Activated T-cell treated with anti-CD3 and anti-CD28 coated beads for 24 hours (primary cell): ENCODE data around the gene GET4.
A peak's percentile ranks its signal among the peaks of the same experiment; 100 is the strongest.
"Not testable (repeated sequence)": the region's sequence is repeated elsewhere in the genome, so short reads cannot be mapped to it uniquely, and the experiment has no call there.

Experiments
- DNase-seq: peaks from one replicate; pipeline ENCODE4 v3.0.0-alpha.2; 2020; ENCODE audit warnings: low read depth

GET4 gene

DNA sequence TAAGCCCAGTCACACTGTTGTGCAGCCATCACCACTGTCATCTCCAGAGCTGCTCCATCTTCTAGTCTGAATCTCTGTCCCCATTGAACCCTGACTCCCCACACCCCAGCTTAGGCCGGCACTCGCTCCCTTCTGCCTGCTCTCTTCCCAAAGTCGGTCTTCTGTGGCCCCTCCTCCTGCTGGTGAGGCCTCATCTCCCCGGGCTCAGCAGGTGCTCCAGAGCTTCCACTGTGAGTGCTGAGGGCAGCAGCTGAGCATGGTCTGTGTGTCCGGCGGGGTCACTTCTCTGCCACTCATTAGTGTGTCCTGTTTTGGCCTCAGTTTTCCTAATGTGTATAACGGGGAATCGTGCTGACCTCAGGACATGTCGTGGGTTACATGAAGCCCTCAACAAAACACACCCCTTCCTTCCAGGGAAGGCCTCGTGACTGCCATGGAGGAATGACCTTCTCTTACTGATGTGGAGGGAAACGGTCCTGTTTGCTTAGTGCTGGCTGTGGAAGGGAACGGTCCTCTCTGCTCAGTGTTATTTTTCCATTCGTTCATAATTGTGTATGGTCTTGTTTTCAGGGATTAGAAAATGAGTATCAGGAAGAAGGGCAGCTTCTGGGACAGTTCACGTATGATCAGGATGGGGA lies 4.3 kb upstream of the GET4 start:
- DNase-seq = no peak

- not testable (repeated sequence) for DNase-seq
Measured at GRCh38 chr7:872685-873084, 3.7 kb upstream of the GET4 start.

- peak; percentile 66 for DNase-seq
Measured at GRCh38 chr7:873367-874002, 2.9 kb upstream of the GET4 start.

- DNase-seq = no peak
Measured at GRCh38 chr7:874031-874749, 2.2 kb upstream of the GET4 start.

- DNase-seq = no peak
Measured at GRCh38 chr7:875051-875450, 1.3 kb upstream of the GET4 start.

- DNase-seq = no peak
Measured at GRCh38 chr7:875476-876076, 778 bp upstream of the GET4 start.

DNA sequence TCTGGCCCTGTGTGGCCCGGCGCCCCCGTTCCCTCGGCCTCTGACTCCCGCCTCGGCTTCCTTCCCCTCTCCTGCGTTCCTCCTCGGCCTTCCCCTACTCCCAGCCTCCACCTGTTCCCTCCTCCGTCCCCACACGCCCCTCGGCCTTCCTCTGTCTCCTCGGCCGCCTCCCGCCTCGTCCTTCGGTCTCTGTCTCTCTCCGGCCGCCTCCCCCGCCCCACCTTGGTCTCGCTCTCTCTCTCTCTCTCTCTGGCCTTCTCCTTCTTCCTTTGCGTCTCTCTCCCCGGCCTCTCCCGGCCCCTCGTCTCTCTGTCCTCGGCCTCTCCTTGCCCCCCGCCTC lies 588 bp downstream of the GET4 start:
- no peak for DNase-seq

GRCh38 chr7:877312-878232 lies 1.2 kb downstream of the GET4 start:
- DNase-seq = no peak

DNA sequence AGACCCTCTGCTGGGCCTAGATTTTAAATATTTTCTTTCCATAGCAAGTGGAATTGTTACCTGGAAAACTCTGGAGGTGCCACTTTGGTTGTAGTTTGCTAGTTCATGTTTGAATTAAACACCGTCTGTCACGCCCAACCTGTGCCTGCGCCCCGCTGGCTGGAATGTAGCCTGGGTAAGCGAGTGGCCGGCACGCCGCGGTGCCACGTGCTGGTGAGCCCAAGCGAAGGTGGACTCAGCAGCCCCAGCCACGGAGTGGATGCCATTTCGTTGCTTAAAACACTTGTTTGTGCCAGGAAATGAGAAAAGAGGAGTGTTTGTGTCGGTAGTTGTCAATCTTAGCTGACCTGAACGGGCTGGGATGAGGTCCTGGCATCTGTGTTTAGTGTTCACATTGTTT lies 2.7 kb downstream of the GET4 start:
- DNase-seq = no peak

DNA sequence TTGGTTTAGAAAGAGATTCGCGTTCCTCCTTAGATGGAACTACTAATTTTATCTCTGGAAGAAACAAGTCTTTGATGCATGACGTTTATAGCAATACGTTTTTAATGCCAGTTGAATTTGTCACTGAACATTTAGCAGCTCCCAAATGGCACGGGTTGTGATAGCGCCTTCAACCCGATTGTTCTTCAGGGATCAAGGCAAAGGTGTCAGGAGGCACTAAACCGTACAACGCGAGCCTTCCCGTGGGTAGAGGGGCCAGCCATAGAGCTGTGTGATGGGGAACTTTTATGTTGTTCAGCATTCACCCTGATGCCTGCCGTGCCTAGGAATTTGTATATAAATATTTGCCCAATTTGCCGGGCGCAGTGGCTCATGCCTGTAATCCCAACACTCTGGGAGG lies 3.4 kb downstream of the GET4 start:
- no peak for DNase-seq

DNA sequence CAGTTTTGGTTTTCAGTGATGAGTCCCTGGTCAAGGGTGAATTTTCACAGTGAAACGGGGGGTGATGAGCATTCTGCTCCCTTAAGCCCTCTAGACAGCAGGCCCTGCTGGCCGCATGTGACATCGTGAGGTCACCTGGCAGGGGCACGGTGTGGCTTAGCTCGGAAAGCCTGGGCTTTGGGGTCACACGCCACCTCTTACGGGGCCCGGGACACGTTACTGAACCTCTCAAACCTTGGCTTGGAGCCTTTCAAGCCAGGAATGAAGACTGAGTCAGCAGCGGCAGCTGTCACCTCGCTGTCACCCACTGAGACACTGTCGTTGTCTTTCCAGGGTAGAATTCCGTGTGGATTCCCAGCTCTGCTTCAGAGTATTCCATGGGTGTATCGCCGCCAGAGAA lies 4.1 kb downstream of the GET4 start:
- no peak for DNase-seq

DNA sequence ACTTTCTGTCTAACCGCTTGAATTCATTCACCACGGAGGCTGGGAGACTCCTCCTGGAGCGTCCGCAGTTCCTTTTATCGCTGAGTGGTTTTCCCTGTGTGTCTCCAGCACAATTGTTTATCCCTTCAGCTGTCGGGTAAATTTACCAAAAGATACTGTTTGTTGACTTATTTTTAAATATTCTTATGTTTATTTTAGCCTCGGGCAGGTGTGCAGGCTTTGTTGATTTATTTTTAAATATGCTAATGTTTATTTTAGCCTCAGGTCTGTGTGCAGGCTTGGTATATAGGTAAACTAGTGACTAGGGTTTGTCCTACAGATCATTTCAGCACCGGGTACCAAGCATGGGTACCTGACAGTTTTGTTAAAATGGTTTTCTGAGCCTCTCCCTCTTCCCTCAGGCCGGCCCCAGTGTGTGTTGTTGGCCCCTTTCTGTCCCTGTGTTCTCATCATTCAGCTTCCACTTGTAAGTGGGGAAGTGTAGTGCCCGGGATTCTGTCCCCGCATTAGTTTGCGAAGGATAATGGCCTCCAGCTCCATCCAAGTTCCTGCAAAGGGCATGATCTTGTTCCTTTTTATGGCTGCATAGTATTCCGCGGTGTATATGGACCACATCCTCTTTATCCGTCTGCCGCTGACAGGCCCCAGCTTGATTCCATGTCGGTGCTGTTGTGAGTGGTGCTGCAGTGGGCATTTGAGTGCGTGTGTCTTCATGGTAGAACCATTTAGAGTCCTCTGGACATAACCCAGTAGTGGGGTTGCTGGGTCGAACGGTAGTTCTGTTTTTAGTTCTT lies 5.3 kb downstream of the GET4 start:
- no peak for DNase-seq

DNA sequence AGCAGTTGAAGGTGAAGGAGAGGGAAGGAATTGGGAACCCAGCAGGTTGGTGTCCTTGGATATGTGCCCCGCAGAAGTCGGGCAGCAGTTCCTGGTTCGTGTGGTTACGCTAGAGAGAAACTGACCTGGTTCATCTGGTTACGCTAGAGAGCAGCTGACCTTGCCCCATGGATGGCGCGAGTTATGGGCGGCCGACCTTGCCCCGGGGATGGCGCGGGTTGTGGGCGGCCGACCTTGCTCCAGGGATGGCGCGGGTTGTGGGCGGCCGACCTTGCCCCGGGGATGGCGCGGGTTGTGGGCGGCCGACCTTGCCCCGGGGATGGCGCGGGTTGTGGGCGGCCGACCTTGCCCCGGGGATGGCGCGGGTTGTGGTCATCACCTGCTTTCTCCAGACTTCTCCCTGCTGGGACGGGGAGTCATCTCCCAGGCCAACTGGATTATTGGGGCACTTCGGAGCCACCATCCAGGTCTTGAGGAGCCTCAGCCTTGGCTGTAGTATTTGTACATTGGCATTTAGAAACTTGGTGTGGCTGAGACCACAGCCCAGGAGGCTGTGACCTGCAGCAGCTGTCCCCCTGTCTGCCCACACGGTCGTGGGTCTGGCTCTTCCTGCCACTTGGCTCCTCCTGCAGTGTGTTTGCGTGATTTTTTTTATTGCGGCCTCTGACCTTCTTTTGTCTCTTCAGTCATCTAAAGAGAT lies 6.1 kb downstream of the GET4 start:
- no peak for DNase-seq

DNA sequence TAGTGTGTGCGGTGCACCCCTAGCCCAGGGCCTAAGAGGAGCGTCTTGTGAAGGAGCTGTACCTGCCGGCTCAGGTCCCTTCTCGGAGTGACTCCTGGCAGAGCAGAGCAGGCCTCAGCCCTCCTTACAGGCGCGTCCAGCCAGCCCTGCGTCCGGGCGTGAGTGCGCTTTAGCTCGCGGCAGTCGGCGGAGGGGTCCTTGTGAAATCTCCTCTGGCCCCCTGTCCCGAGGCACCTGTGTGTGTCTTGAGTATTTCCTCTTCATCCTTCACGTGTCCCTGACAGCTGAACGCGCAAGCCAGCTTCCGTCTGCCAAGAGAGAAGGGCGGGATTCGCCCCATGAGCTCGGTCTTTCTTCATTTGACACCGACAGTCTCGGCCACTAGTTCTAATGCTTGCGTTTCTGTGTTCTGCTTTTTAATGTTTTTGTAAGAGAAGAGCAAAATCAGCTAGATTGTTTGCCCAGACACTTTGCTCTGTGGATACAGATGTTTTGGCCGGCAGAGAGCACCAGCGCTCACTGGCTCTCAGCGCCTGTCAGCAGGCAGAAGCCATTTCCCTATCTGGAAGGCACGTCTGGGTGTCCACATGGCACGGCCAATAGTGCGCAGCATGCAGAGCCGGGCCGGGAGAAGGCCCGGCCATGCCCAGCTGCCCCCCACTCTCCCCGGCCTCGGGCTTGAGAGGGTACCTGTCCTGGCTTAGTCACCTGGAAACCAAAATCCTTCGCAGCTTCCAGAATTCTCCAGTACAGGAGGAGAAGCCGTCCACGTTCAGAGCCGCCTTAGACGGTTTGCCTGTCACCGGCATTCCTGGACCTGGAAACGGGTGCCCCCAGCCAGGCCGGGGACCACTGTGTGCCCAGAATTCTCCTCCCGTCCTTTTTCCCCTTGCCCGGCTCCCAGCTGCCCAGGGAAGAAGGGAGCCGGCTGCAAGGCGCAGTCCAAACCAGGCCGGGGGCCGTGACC lies 7.0 kb downstream of the GET4 start:
- no peak for DNase-seq

- no peak for DNase-seq
Measured at GRCh38 chr7:884191-885003, 8.0 kb downstream of the GET4 start.

DNA sequence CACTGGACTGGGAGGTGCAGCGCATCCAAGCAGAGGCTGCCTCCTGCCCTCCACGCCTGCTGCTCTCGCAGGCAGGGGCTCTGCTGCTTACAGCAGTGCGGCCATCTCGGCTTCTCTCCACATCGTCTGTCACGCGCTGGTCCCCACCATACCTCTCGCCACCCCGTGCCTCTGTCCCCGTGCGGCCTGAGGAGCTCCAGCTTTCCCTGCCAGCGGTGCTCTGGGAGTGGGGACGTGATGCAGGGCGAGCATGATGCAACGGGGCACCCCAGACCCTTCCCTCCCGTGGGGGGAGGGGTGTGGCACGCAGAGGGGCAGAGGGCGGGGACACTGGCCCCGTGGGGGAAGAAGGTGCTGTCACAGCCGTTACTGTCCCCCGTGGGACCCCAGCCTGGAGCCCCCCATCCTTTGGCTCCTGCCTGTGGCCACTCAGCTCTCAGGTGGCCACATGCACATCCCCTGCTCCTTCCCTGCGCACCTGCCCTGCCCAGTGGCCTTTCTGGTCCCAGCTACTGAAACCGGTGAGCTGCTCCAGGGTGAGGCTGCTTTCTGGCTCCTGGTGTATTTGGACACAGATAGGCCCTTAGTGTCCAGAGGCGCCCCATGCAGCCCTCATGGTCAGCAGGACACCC lies 9.0 kb downstream of the GET4 start:
- no peak for DNase-seq

- no peak for DNase-seq
Measured at GRCh38 chr7:885893-886625, 9.7 kb downstream of the GET4 start.
